Measurements from ENCODE around the gene NTRK3. TPM values are rescaled to one million over a fixed set of nuclear protein-coding genes. Genes with fewer than 3 reads are reported as not detected.

The NTRK3 gene
- total RNA-seq, 1 donor from 2014 or later: not detected

GRCh38 chr15:88017753-88018152 lies 238.8 kb downstream of the NTRK3 start:
- Mint-ChIP-seq H3K27ac (no peak overlapping the region), H3K9me3 (ENCODE audit: low read depth) (no peaks in the 10 kb centered on the region), H3K4me1 (ENCODE audit: low read depth) (no peaks in the 10 kb centered on the region), H3K27me3 (peaks cover 5% of the 10 kb centered on the region), H3K4me3 (ENCODE audit: low read depth) (no peak overlapping the region), H3K36me3 (ENCODE audit: insufficient read depth) (no peaks in the 10 kb centered on the region)
- TF ChIP-seq CTCF (IDR thresholded peaks at IDR 0.05; ENCODE audit: unreplicated experiment): no peak
- DNase-seq (ENCODE audit: low spot score, unreplicated experiment): no peak

DNA sequence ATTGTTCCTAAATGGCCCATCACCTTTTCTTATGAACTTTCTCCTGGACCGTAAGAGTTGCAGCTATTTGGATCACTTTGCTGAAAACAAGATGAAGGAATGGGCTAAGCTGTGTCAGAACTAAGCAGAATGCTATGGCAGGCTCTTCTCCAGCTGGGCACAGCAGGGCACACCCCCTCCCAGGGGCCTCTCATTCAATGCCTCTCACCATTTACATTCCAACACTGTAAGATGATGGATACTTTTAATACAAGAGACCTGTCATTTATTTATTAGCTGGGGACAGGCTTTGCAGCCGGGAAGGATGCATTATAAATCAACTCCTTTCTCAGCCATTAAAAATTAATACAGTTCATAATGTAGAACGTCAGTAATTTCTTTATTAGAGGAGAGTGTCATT lies 240.1 kb downstream of the NTRK3 start:
- Mint-ChIP-seq H3K27ac (no peak overlapping the region), H3K27me3 (peaks cover 5% of the 10 kb centered on the region), H3K36me3 (ENCODE audit: insufficient read depth) (no peaks in the 10 kb centered on the region), H3K4me1 (ENCODE audit: low read depth) (no peaks in the 10 kb centered on the region), H3K4me3 (ENCODE audit: low read depth) (no peak overlapping the region), H3K9me3 (ENCODE audit: low read depth) (no peaks in the 10 kb centered on the region)
- no peak for TF ChIP-seq CTCF (IDR thresholded peaks at IDR 0.05; ENCODE audit: unreplicated experiment)
- no peak for DNase-seq (ENCODE audit: low spot score, unreplicated experiment)

GRCh38 chr15:88015228-88015860 lies 241.2 kb downstream of the NTRK3 start:
- no peak overlapping the region for H3K4me3 Mint-ChIP-seq (ENCODE audit: low read depth)
- H3K27me3 Mint-ChIP-seq: peaks cover 3% of the 10 kb centered on the region
- no peaks in the 10 kb centered on the region for H3K36me3 Mint-ChIP-seq (ENCODE audit: insufficient read depth)
- H3K4me1 Mint-ChIP-seq (ENCODE audit: low read depth): no peaks in the 10 kb centered on the region
- DNase-seq (ENCODE audit: low spot score, unreplicated experiment): no peak
- H3K27ac Mint-ChIP-seq: no peak overlapping the region
- H3K9me3 Mint-ChIP-seq (ENCODE audit: low read depth): no peaks in the 10 kb centered on the region
- TF ChIP-seq CTCF (IDR thresholded peaks at IDR 0.05; ENCODE audit: unreplicated experiment): no peak

DNA sequence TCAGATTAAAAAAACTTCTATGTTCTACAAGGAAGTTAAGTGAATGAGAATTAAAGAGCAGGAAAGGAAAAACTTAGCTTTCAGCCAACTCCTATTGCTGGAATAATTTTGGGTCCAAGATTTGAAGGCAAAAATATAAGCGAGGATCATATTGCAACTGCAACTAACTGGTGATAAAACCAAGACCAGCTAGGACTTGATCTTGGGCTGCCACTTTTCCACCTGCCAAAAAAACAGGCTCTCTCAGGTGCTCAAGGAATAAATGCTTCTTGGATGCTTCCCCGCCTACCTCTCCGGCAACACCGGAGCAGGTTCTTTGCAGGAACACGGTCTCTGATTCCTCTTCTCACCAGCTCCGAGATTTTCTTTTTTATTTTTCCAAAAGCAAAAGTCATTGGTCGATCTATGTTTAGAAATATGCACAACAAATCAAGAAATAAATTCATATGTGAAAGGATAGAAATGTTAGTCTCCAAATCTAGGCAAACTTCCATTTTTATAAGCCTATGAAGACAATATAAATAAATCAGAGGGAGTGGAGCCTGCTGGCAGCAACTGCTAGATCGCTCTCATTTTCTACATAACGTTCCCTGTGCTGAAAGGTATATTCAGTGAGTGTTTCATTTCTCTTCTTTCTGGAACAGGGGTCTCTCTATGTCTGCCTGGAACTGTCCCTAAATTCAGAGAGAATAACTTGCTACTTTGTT lies 241.9 kb downstream of the NTRK3 start:
- peaks cover 7% of the 10 kb centered on the region for H3K27me3 Mint-ChIP-seq
- H3K36me3 Mint-ChIP-seq (ENCODE audit: insufficient read depth): no peaks in the 10 kb centered on the region
- no peak overlapping the region for H3K27ac Mint-ChIP-seq
- no peaks in the 10 kb centered on the region for H3K4me1 Mint-ChIP-seq (ENCODE audit: low read depth)
- no peaks in the 10 kb centered on the region for H3K9me3 Mint-ChIP-seq (ENCODE audit: low read depth)
- TF ChIP-seq CTCF (IDR thresholded peaks at IDR 0.05; ENCODE audit: unreplicated experiment): no peak
- DNase-seq (ENCODE audit: low spot score, unreplicated experiment): no peak
- no peak overlapping the region for H3K4me3 Mint-ChIP-seq (ENCODE audit: low read depth)

- no peak for DNase-seq (ENCODE audit: low spot score, unreplicated experiment)
- H3K4me1 Mint-ChIP-seq (ENCODE audit: low read depth): no peaks in the 10 kb centered on the region
- no peak for TF ChIP-seq CTCF (IDR thresholded peaks at IDR 0.05; ENCODE audit: unreplicated experiment)
- H3K9me3 Mint-ChIP-seq (ENCODE audit: low read depth): no peaks in the 10 kb centered on the region
- no peak overlapping the region for H3K4me3 Mint-ChIP-seq (ENCODE audit: low read depth)
- H3K27ac Mint-ChIP-seq: no peak overlapping the region
- peaks cover 4% of the 10 kb centered on the region for H3K27me3 Mint-ChIP-seq
- H3K36me3 Mint-ChIP-seq (ENCODE audit: insufficient read depth): no peaks in the 10 kb centered on the region
These were observed 243.4 kb downstream of the NTRK3 start for GRCh38 chr15:88013111-88013510.

Measured in progenitor cell of endocrine pancreas (in vitro differentiated cells).